GM13977 (cell line): ENCODE data around the gene CDKN1A.
"Not testable (repeated sequence)": the region's sequence is repeated elsewhere in the genome, so short reads cannot be mapped to it uniquely, and the experiment has no call there.

Experiments used
- DNase-seq: peaks from one replicate; pipeline ENCODE4 v3.0.0; 2012; ENCODE audit warnings: low spot score
- in situ Hi-C: fragments of 300-500 bp; cut with MboI; formaldehyde crosslinking; loops from one replicate; pipeline ENCODE4 v1.12.0; 2022; ENCODE audit warnings: low sequenced_read_pairs, low pct_unique_long_range_greater_than_20kb, mixed read lengths, inconsistent platforms; ENCODE audit not compliant: unreplicated experiment
- TF ChIP-seq, protein P1 (sequence below): IDR thresholded peaks from 2 replicates; pipeline ENCODE4 v1.5.1; 2012; ENCODE audit warnings: mild to moderate bottlenecking, control low read depth; ENCODE audit not compliant: insufficient read depth; ENCODE audit errors: extremely low read depth, missing control alignments

The CDKN1A gene

DNA sequence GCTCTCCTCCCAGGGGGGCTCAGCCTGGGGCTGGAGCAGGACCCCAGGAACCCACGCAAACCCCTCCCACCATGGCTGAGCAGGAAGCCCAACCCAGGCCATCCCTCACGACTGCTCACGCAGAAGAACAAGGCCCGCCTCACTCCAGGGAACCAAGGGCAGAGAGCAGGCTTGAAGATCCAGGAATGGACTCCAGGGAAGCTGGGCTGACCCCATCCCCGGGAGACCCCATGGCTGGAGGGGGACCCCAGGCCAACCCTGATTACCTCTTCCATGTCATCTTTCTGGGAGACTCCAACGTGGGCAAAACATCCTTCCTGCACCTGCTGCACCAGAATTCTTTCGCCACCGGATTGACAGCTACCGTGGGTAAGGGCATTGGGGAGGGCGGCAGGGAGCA is 43.9 kb downstream of the CDKN1A start:
- in situ Hi-C loops = no loop called here
- DNase-seq = no peak
- TF ChIP-seq, protein P1, sequence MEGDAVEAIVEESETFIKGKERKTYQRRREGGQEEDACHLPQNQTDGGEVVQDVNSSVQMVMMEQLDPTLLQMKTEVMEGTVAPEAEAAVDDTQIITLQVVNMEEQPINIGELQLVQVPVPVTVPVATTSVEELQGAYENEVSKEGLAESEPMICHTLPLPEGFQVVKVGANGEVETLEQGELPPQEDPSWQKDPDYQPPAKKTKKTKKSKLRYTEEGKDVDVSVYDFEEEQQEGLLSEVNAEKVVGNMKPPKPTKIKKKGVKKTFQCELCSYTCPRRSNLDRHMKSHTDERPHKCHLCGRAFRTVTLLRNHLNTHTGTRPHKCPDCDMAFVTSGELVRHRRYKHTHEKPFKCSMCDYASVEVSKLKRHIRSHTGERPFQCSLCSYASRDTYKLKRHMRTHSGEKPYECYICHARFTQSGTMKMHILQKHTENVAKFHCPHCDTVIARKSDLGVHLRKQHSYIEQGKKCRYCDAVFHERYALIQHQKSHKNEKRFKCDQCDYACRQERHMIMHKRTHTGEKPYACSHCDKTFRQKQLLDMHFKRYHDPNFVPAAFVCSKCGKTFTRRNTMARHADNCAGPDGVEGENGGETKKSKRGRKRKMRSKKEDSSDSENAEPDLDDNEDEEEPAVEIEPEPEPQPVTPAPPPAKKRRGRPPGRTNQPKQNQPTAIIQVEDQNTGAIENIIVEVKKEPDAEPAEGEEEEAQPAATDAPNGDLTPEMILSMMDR = no peak

- DNase-seq = no peak
- in situ Hi-C loops = no loop called here
- TF ChIP-seq, protein P1 = no peak
These were observed 44.4 kb downstream of the CDKN1A start for GRCh38 chr6:36722879-36723278.

DNA sequence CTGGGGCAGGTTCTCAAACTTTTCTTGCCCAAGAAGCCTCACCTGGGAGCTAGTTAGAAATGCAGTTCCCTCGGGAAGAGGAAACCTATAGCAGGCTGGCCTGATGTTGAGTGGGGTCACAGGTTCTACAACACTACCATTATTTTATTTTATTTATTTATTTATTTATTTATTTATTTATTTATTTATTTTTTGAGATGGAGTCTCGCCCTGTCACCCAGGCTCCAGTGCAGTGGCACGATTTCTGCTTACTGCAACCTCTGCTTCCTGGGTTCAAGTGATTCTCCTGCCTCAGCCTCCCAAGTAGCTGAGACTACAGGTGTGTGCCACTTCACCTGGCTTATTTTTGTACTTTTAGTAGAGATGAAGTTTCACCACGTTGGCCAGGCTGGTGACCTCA is 45.5 kb downstream of the CDKN1A start:
- in situ Hi-C loops = not testable (repeated sequence)

GRCh38 chr6:36724514-36725390 is 46.2 kb downstream of the CDKN1A start:
- peak; percentile 67 for DNase-seq
- in situ Hi-C loops = no loop called here
- TF ChIP-seq, protein P1 = peak; percentile 56

More for the DNA sequence above, 45.5 kb downstream of the CDKN1A start:
- not testable (repeated sequence) for DNase-seq

- TF ChIP-seq, protein P1 = no peak
- DNase-seq = no peak
- in situ Hi-C loops = no loop called here
These were observed 47.1 kb downstream of the CDKN1A start for GRCh38 chr6:36725581-36725980.

DNA sequence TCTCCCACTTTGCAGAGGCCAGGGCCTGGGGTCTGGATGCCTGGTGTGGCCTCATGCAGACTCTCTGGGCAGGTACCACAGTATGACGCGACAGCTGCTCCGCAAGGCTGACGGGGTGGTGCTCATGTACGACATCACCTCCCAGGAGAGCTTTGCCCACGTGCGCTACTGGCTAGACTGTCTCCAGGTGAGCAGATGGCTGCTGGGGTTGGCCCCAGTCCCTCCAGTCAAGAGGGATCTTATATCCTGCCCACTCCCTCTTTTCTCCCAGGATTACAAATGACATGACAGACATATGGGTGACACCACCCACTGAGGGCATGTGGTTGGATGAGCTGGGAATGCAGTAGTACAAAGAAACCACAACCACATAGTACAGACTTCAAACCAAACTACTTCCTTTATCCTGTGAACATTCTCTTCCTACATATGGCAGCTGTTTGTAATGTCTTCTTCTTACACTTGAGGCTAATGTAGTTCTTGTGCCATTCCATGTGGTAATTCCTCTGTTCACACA is 49.0 kb downstream of the CDKN1A start:
- TF ChIP-seq, protein P1 = no peak
- in situ Hi-C loops = no loop called here
- no peak for DNase-seq

- TF ChIP-seq, protein P1 = no peak
- DNase-seq = no peak
- in situ Hi-C loops = no loop called here
These were observed 50.0 kb downstream of the CDKN1A start for GRCh38 chr6:36728289-36729160.
